Measurements from ENCODE around the gene CYB5R2. TPM values are rescaled to one million over a fixed set of nuclear protein-coding genes. Genes with fewer than 3 reads are reported as not detected.

The CYB5R2 gene
- total and polyA plus RNA-seq, 2 donors (not counting 1 experiment from before 2014, with no cell fraction given): 16.2 to 22.5 TPM

GRCh38 chr11:7621554-7621953 lies 51.7 kb downstream of the CYB5R2 start:
- no peak overlapping the region for H3K9ac ChIP-seq (ENCODE audit: insufficient read depth, low read length)
- H3K4me2 ChIP-seq (ENCODE audit: extremely low read depth, insufficient read depth, low read length): no peak overlapping the region
- H3K9me3 ChIP-seq (ENCODE audit: control insufficient read depth, insufficient read depth, low read depth, low read length): no peaks in the 10 kb centered on the region
- H4K20me1 ChIP-seq (ENCODE audit: control insufficient read depth, extremely low read depth, insufficient read depth, low read length): no peaks in the 10 kb centered on the region
- no peak overlapping the region for H2AFZ ChIP-seq (ENCODE audit: low read length)
- TF ChIP-seq, protein P1, sequence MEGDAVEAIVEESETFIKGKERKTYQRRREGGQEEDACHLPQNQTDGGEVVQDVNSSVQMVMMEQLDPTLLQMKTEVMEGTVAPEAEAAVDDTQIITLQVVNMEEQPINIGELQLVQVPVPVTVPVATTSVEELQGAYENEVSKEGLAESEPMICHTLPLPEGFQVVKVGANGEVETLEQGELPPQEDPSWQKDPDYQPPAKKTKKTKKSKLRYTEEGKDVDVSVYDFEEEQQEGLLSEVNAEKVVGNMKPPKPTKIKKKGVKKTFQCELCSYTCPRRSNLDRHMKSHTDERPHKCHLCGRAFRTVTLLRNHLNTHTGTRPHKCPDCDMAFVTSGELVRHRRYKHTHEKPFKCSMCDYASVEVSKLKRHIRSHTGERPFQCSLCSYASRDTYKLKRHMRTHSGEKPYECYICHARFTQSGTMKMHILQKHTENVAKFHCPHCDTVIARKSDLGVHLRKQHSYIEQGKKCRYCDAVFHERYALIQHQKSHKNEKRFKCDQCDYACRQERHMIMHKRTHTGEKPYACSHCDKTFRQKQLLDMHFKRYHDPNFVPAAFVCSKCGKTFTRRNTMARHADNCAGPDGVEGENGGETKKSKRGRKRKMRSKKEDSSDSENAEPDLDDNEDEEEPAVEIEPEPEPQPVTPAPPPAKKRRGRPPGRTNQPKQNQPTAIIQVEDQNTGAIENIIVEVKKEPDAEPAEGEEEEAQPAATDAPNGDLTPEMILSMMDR (conservative IDR thresholded peaks at IDR 0.05 in 1 of 2, IDR thresholded peaks at IDR 0.05 in 1 of 2; ENCODE audit: low read depth in 1 of 2, low read length in 2 of 2): no peak
- no peak for TF ChIP-seq EZH2 (IDR thresholded peaks at IDR 0.05; ENCODE audit: low read length, missing control alignments)
- no peaks in the 10 kb centered on the region for H3K4me1 ChIP-seq (ENCODE audit: control insufficient read depth, extremely low read depth, insufficient read depth, low read length)
- no peaks in the 10 kb centered on the region for H3K27me3 ChIP-seq (ENCODE audit: control insufficient read depth, insufficient read depth, low read length)
- H3K4me3 ChIP-seq (replicated peaks in 1 of 4; ENCODE audit: control extremely low read depth in 1 of 4, insufficient read depth in 1 of 4, low read depth in 3 of 4, low read length in 4 of 4): no peak overlapping the region
- H3K79me2 ChIP-seq (ENCODE audit: control insufficient read depth, insufficient read depth, low read length): no peaks in the 10 kb centered on the region
- H3K36me3 ChIP-seq (ENCODE audit: control insufficient read depth, insufficient read depth, low read length): no peaks in the 10 kb centered on the region
- DNase-seq (ENCODE audit: low read depth in 2 of 2): no peak
- no peak overlapping the region for H3K27ac ChIP-seq (ENCODE audit: insufficient read depth, low read length)

DNA sequence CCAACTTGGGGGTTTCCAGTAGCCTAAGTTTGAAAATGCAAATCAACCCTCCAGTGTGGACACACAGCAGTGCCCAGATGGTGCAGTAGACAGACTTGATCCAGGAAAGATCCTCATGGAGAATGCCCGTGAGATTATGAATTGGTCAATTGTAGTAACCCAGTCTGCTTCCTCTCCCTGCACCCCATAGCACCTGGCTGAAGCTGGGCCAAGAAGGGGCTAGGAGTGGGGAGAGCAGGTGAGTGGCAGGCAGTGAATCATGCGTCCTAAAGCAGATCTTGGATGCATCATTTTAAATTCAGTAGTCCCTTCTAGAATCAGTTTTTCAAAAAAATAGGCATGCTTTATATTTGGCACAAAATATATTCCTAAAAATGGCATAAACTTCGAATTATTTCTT lies 52.2 kb downstream of the CYB5R2 start:
- H3K4me3 ChIP-seq (replicated peaks in 1 of 4; ENCODE audit: control extremely low read depth in 1 of 4, insufficient read depth in 1 of 4, low read depth in 3 of 4, low read length in 4 of 4): no peak overlapping the region
- no peak overlapping the region for H3K4me2 ChIP-seq (ENCODE audit: extremely low read depth, insufficient read depth, low read length)
- no peaks in the 10 kb centered on the region for H3K27me3 ChIP-seq (ENCODE audit: control insufficient read depth, insufficient read depth, low read length)
- H3K9me3 ChIP-seq (ENCODE audit: control insufficient read depth, insufficient read depth, low read depth, low read length): no peaks in the 10 kb centered on the region
- H2AFZ ChIP-seq (ENCODE audit: low read length): no peak overlapping the region
- TF ChIP-seq EZH2 (IDR thresholded peaks at IDR 0.05; ENCODE audit: low read length, missing control alignments): no peak
- TF ChIP-seq, protein P1 (conservative IDR thresholded peaks at IDR 0.05 in 1 of 2, IDR thresholded peaks at IDR 0.05 in 1 of 2; ENCODE audit: low read depth in 1 of 2, low read length in 2 of 2): no peak
- no peaks in the 10 kb centered on the region for H3K4me1 ChIP-seq (ENCODE audit: control insufficient read depth, extremely low read depth, insufficient read depth, low read length)
- H4K20me1 ChIP-seq (ENCODE audit: control insufficient read depth, extremely low read depth, insufficient read depth, low read length): no peaks in the 10 kb centered on the region
- no peak overlapping the region for H3K27ac ChIP-seq (ENCODE audit: insufficient read depth, low read length)
- no peaks in the 10 kb centered on the region for H3K36me3 ChIP-seq (ENCODE audit: control insufficient read depth, insufficient read depth, low read length)
- no peak for DNase-seq (ENCODE audit: low read depth in 2 of 2)
- H3K9ac ChIP-seq (ENCODE audit: insufficient read depth, low read length): no peak overlapping the region
- no peaks in the 10 kb centered on the region for H3K79me2 ChIP-seq (ENCODE audit: control insufficient read depth, insufficient read depth, low read length)

DNA sequence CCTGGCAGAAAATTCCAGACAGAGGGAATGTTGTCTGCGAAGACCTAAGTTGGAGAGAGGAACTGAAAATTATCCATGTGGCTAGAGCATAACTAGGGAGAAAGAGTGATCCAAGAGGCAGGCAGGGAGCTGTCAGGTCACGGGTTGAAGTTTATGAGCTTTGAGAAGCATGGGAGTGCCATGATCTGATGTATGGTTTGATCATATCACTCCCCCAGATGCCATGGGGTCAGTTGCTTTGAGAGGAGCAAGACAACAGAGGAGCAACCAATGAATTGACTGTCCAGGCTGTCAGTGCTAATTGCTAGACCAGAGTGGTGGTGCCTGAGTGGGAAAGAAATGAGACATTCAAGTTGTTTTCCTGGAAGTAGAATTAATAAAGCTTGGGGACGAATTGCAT lies 54.0 kb downstream of the CYB5R2 start:
- Histone ChIP-seq H3K4me1 (ENCODE audit: control insufficient read depth, extremely low read depth, insufficient read depth, low read length) (no peaks in the 10 kb centered on the region), H4K20me1 (ENCODE audit: control insufficient read depth, extremely low read depth, insufficient read depth, low read length) (no peaks in the 10 kb centered on the region), H3K79me2 (ENCODE audit: control insufficient read depth, insufficient read depth, low read length) (no peaks in the 10 kb centered on the region), H3K9me3 (ENCODE audit: control insufficient read depth, insufficient read depth, low read depth, low read length) (no peaks in the 10 kb centered on the region), H2AFZ (ENCODE audit: low read length) (no peak overlapping the region), H3K27me3 (ENCODE audit: control insufficient read depth, insufficient read depth, low read length) (no peaks in the 10 kb centered on the region), H3K36me3 (ENCODE audit: control insufficient read depth, insufficient read depth, low read length) (no peaks in the 10 kb centered on the region), H3K4me3 (replicated peaks in 1 of 4; ENCODE audit: control extremely low read depth in 1 of 4, insufficient read depth in 1 of 4, low read depth in 3 of 4, low read length in 4 of 4) (no peak overlapping the region), H3K4me2 (ENCODE audit: extremely low read depth, insufficient read depth, low read length) (no peak overlapping the region), H3K27ac (ENCODE audit: insufficient read depth, low read length) (no peak overlapping the region), H3K9ac (ENCODE audit: insufficient read depth, low read length) (no peak overlapping the region)
- no peak for DNase-seq (ENCODE audit: low read depth in 2 of 2)
- no peak for TF ChIP-seq EZH2 (IDR thresholded peaks at IDR 0.05; ENCODE audit: low read length, missing control alignments)
- TF ChIP-seq, protein P1 (conservative IDR thresholded peaks at IDR 0.05 in 1 of 2, IDR thresholded peaks at IDR 0.05 in 1 of 2; ENCODE audit: low read depth in 1 of 2, low read length in 2 of 2): no peak

Data from fibroblast of lung (primary cell).